Lower lobe of right lung (tissue), 2 donors: ENCODE results near the gene RIN2. TPM values are rescaled to one million over a fixed set of nuclear protein-coding genes. Genes with fewer than 3 reads are reported as not detected.

Experiments used
- ATAC-seq, 2 donors: fragments of 200-7000 bp; cut with Tn5 transposase; one replicate each; pipeline ENCODE4 v1.9.1; 2020 to 2022; ENCODE audit warnings: mild to moderate bottlenecking in 2 of 2, moderate library complexity in 2 of 2
- DNase-seq: peaks from one replicate; pipeline ENCODE4 v3.0.0-alpha.2; 2020
- H3K27ac ChIP-seq: fragments of 200-600 bp; one replicate; pipeline ENCODE4 v1.8.0; 2022
- H3K27me3 ChIP-seq: fragments of 200-600 bp; one replicate; pipeline ENCODE4 v1.8.0; 2022; ENCODE audit warnings: low read depth
- H3K36me3 ChIP-seq: fragments of 200-600 bp; one replicate; pipeline ENCODE4 v1.8.0; 2022; ENCODE audit warnings: mild to moderate bottlenecking
- H3K4me1 ChIP-seq: fragments of 200-600 bp; one replicate; pipeline ENCODE4 v1.8.0; 2022
- H3K4me3 ChIP-seq: fragments of 200-600 bp; one replicate; pipeline ENCODE4 v1.8.0; 2022; ENCODE audit warnings: mild to moderate bottlenecking
- H3K9me3 ChIP-seq: fragments of 200-600 bp; one replicate; pipeline ENCODE4 v1.8.0; 2022
- CTCF ChIP-seq: fragments of 200-600 bp; IDR thresholded peaks from one replicate; pipeline ENCODE4 v1.8.0; 2022; ENCODE audit warnings: antibody characterized with exemption, mild to moderate bottlenecking
- intact Hi-C: fragments of 100-400 bp; cut with DNase I; formaldehyde crosslinking; loops from one replicate; pipeline ENCODE4 v1.11.0; 2022
- total RNA-seq: library from RNA; stranded (reverse); fragmentation: NEBNext Ultra II Directional; extraction: Animal tissue kit (Norgen Biotek cat#: 25700); gene quantifications from one replicate; pipeline ENCODE4 v1.2.1, GENCODE V29; 2021
- donor health status: DM: no; HTN: yes; CAD: no; lungs with severe emphysema.

Gene RIN2
- total RNA-seq, 1 donor from 2014 or later: 101 TPM

- intact Hi-C loops: loop anchor here (10.0 kb wide), 1 partner anchor 189 kb away; no protein-coding TSS in a partner anchor
- ATAC-seq: peak in 1 of 2 donors; percentile 3
- H3K9me3 ChIP-seq: no peaks in the 10 kb centered on the region
- no peak for DNase-seq
- no peak overlapping the region for H3K4me3 ChIP-seq
- H3K36me3 ChIP-seq: no peaks in the 10 kb centered on the region
- peak overlapping the region; percentile 61 for H3K27ac ChIP-seq
- no peaks in the 10 kb centered on the region for H3K27me3 ChIP-seq
- no peak for TF ChIP-seq CTCF
- peaks cover 41% of the 10 kb centered on the region for H3K4me1 ChIP-seq
Observed at GRCh38 chr20:19785173-19785982, 27.3 kb downstream of the RIN2 start.

- Histone ChIP-seq H3K4me1 (peaks cover 41% of the 10 kb centered on the region), H3K27me3 (no peaks in the 10 kb centered on the region), H3K36me3 (no peaks in the 10 kb centered on the region), H3K9me3 (no peaks in the 10 kb centered on the region), H3K27ac (peak overlapping the region; percentile 61), H3K4me3 (no peak overlapping the region)
- intact Hi-C loops: loop anchor here (10.0 kb wide), 1 partner anchor 189 kb away; no protein-coding TSS in a partner anchor
- no peak for TF ChIP-seq CTCF
- ATAC-seq: no peak
- no peak for DNase-seq
Observed at GRCh38 chr20:19785983-19786285, 27.9 kb downstream of the RIN2 start.

- H3K27ac ChIP-seq: peak overlapping the region; percentile 61
- H3K9me3 ChIP-seq: no peaks in the 10 kb centered on the region
- TF ChIP-seq CTCF: no peak
- H3K27me3 ChIP-seq: no peaks in the 10 kb centered on the region
- peaks cover 41% of the 10 kb centered on the region for H3K4me1 ChIP-seq
- peak; percentile 19 to 49 for ATAC-seq
- DNase-seq: no peak
- H3K4me3 ChIP-seq: no peak overlapping the region
- intact Hi-C loops: loop anchor here (10.0 kb wide), 1 partner anchor 188 kb away; no protein-coding TSS in a partner anchor
- H3K36me3 ChIP-seq: no peaks in the 10 kb centered on the region
Observed at GRCh38 chr20:19786311-19786710, 28.3 kb downstream of the RIN2 start.

- Histone ChIP-seq H3K27me3 (no peaks in the 10 kb centered on the region), H3K4me1 (peaks cover 41% of the 10 kb centered on the region), H3K36me3 (no peaks in the 10 kb centered on the region), H3K27ac (no peak overlapping the region), H3K9me3 (no peaks in the 10 kb centered on the region), H3K4me3 (no peak overlapping the region)
- intact Hi-C loops: loop anchor here (10.0 kb wide), 1 partner anchor 187 kb away; no protein-coding TSS in a partner anchor
- no peak for TF ChIP-seq CTCF
- DNase-seq (no peak), ATAC-seq (no peak)
Observed at GRCh38 chr20:19787366-19787765, 29.3 kb downstream of the RIN2 start.

- ATAC-seq (no peak), DNase-seq (no peak)
- no peaks in the 10 kb centered on the region for H3K27me3 ChIP-seq
- H3K9me3 ChIP-seq: no peaks in the 10 kb centered on the region
- H3K4me3 ChIP-seq: no peak overlapping the region
- no peak overlapping the region for H3K27ac ChIP-seq
- intact Hi-C loops: loop anchor here (10.0 kb wide), 1 partner anchor 186 kb away; no protein-coding TSS in a partner anchor
- H3K4me1 ChIP-seq: peaks cover 31% of the 10 kb centered on the region
- H3K36me3 ChIP-seq: no peaks in the 10 kb centered on the region
- no peak for TF ChIP-seq CTCF
Observed at GRCh38 chr20:19789009-19789408, 31.0 kb downstream of the RIN2 start.
